ENCODE measurements around the gene OR11L1.

The OR11L1 gene

GRCh38 chr1:247841796-247842195 lies at the start of gene OR11L1:
Gene OR11L1 (minus strand): TSS chr1:247841896. CDS start chr1:247841896, 0 bp downstream.
- no peak for DNase-seq
- in situ Hi-C loops (cut with HindIII; ENCODE audit: low pct_ligation_motif_present, low pct_unique_long_range_greater_than_20kb, low sequenced_read_pairs), result no loop called here

- in situ Hi-C loops (cut with HindIII; ENCODE audit: low pct_ligation_motif_present, low pct_unique_long_range_greater_than_20kb, low sequenced_read_pairs), result no loop called here
- no peak for DNase-seq
These were observed 43.2 kb upstream of the OR11L1 start for GRCh38 chr1:247884797-247885413.

- in situ Hi-C loops (cut with HindIII; ENCODE audit: low pct_ligation_motif_present, low pct_unique_long_range_greater_than_20kb, low sequenced_read_pairs), result no loop called here
These were observed 41.6 kb upstream of the OR11L1 start for GRCh38 chr1:247883346-247883745.

GRCh38 chr1:247865416-247865815 lies 23.7 kb upstream of the OR11L1 start:
- in situ Hi-C loops (cut with HindIII; ENCODE audit: low pct_ligation_motif_present, low pct_unique_long_range_greater_than_20kb, low sequenced_read_pairs), result no loop called here
- DNase-seq, result no peak

More at GRCh38 chr1:247883346-247883745, 41.6 kb upstream of the OR11L1 start:
- no peak for DNase-seq

GRCh38 chr1:247864644-247865043 lies 22.9 kb upstream of the OR11L1 start:
- DNase-seq, result no peak
- in situ Hi-C loops (cut with HindIII; ENCODE audit: low pct_ligation_motif_present, low pct_unique_long_range_greater_than_20kb, low sequenced_read_pairs), result no loop called here

- in situ Hi-C loops (cut with HindIII; ENCODE audit: low pct_ligation_motif_present, low pct_unique_long_range_greater_than_20kb, low sequenced_read_pairs), result no loop called here
These were observed 21.1 kb upstream of the OR11L1 start for GRCh38 chr1:247862756-247863155.

GRCh38 chr1:247857985-247858619 lies 16.4 kb upstream of the OR11L1 start:
- DNase-seq, result no peak
- in situ Hi-C loops (cut with HindIII; ENCODE audit: low pct_ligation_motif_present, low pct_unique_long_range_greater_than_20kb, low sequenced_read_pairs), result no loop called here

More at GRCh38 chr1:247862756-247863155, 21.1 kb upstream of the OR11L1 start:
- no peak for DNase-seq

GRCh38 chr1:247857069-247857984 lies 15.6 kb upstream of the OR11L1 start, which contains the start of gene TRIM58:
Gene TRIM58 (plus strand): TSS chr1:247857187. CDS start chr1:247857247, 60 bp downstream.
- in situ Hi-C loops (cut with HindIII; ENCODE audit: low pct_ligation_motif_present, low pct_unique_long_range_greater_than_20kb, low sequenced_read_pairs), result no loop called here
- DNase-seq, result no peak

- in situ Hi-C loops (cut with HindIII; ENCODE audit: low pct_ligation_motif_present, low pct_unique_long_range_greater_than_20kb, low sequenced_read_pairs), result no loop called here
- no peak for DNase-seq
These were observed 14.2 kb upstream of the OR11L1 start for GRCh38 chr1:247855911-247856310.

- in situ Hi-C loops (cut with HindIII; ENCODE audit: low pct_ligation_motif_present, low pct_unique_long_range_greater_than_20kb, low sequenced_read_pairs), result no loop called here
- DNase-seq, result no peak
These were observed 13.3 kb upstream of the OR11L1 start for GRCh38 chr1:247854899-247855545.

- no peak for DNase-seq
- in situ Hi-C loops (cut with HindIII; ENCODE audit: low pct_ligation_motif_present, low pct_unique_long_range_greater_than_20kb, low sequenced_read_pairs), result no loop called here
These were observed 7.9 kb upstream of the OR11L1 start for GRCh38 chr1:247849616-247850015.

- in situ Hi-C loops (cut with HindIII; ENCODE audit: low pct_ligation_motif_present, low pct_unique_long_range_greater_than_20kb, low sequenced_read_pairs), result no loop called here
- no peak for DNase-seq
These were observed 6.7 kb upstream of the OR11L1 start for GRCh38 chr1:247848346-247848745.

GRCh38 chr1:247845693-247846017 lies 4.0 kb upstream of the OR11L1 start:
- in situ Hi-C loops (cut with HindIII; ENCODE audit: low pct_ligation_motif_present, low pct_unique_long_range_greater_than_20kb, low sequenced_read_pairs), result no loop called here
- no peak for DNase-seq

- DNase-seq, result no peak
- in situ Hi-C loops (cut with HindIII; ENCODE audit: low pct_ligation_motif_present, low pct_unique_long_range_greater_than_20kb, low sequenced_read_pairs), result no loop called here
These were observed 3.5 kb upstream of the OR11L1 start for GRCh38 chr1:247845011-247845692.

- in situ Hi-C loops (cut with HindIII; ENCODE audit: low pct_ligation_motif_present, low pct_unique_long_range_greater_than_20kb, low sequenced_read_pairs), result no loop called here
- no peak for DNase-seq
These were observed 1.7 kb upstream of the OR11L1 start for GRCh38 chr1:247843411-247843810.

- in situ Hi-C loops (cut with HindIII; ENCODE audit: low pct_ligation_motif_present, low pct_unique_long_range_greater_than_20kb, low sequenced_read_pairs), result no loop called here
- DNase-seq, result no peak
These were observed 878 bp downstream of the OR11L1 start for GRCh38 chr1:247840818-247841217.

GRCh38 chr1:247833601-247834000 lies 8.1 kb downstream of the OR11L1 start:
- no peak for DNase-seq
- in situ Hi-C loops (cut with HindIII; ENCODE audit: low pct_ligation_motif_present, low pct_unique_long_range_greater_than_20kb, low sequenced_read_pairs), result no loop called here

GRCh38 chr1:247829656-247830055 lies 12.0 kb downstream of the OR11L1 start:
- no peak for DNase-seq
- in situ Hi-C loops (cut with HindIII; ENCODE audit: low pct_ligation_motif_present, low pct_unique_long_range_greater_than_20kb, low sequenced_read_pairs), result no loop called here

Data from ACHN (cell line).